Forelimb muscle (tissue), 1 donor: ENCODE data around the gene C1orf50. TPM values are rescaled to one million over a fixed set of nuclear protein-coding genes. Genes with fewer than 3 reads are reported as not detected.

Experiments
- DNase-seq: peaks from one replicate; pipeline ENCODE4 v3.0.0-alpha.2; 2013; ENCODE audit warnings: low read depth
- polyA plus RNA-seq: library from polyadenylated mRNA; unstranded; fragments of 120-200 nt; gene quantifications from one replicate; pipeline ENCODE4 v1.2.1, GENCODE V29; 2013; ENCODE audit not compliant: insufficient read length

C1orf50 gene
- polyA plus RNA-seq, 1 donor = 8.2 TPM

DNA sequence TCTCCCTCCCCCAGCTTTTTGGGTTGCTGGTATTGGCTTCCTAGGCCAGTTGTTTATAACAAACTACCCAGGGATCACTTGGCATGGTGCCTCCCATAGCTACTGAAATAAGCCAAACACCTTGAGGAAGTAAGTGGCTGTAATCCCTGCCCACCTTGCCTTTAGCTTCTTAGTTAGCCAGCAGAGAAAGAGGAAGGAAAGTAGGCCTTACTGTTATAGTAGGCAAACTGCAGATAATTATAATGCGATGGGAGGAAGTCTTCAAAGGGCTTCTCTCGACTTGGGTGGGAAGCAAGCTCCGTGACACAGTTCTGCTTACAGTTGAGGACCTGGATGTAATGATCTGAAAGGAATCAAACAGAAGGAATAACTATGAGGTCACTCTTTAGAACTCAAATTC lies 8.4 kb upstream of the C1orf50 start:
- DNase-seq = no peak

DNA sequence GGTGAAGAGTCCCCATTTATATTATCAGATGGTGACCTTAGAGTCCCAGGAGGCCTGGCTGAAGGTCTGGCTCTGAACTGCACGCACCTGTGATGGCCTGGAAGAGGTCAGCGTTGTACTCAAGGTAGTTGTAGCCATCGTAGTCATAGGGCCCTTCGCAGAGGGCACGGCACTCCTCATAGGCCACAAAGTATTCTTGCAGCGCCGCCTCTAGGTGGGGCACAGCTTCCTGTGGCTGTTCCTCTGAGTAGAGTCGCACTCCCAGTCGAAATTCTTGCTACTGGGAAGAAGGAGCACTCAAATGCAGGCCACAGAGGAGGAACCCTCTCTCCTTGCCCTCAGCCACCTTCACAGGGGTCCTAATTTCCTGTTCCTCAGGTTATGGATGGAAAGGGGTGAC lies 7.9 kb upstream of the C1orf50 start:
- no peak for DNase-seq

DNA sequence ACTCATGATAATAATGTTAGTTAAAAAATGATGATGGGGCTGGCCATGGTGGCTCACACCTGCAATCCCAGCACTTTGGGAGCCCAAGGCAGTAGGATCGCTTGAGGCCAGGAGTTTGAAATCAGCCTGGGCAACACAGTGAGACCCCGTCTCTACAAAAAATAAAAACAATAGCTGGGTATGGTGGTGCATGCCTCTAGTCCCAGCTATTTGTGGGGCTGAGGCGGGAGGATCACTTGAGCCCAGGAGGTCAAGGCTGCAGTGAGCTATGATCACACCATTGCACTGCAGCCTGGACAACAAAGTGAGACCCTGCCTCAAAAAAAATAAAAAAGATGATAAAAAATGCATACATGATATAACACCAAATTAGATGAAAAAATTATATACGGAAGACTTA lies 5.5 kb upstream of the C1orf50 start:
- no peak for DNase-seq

DNA sequence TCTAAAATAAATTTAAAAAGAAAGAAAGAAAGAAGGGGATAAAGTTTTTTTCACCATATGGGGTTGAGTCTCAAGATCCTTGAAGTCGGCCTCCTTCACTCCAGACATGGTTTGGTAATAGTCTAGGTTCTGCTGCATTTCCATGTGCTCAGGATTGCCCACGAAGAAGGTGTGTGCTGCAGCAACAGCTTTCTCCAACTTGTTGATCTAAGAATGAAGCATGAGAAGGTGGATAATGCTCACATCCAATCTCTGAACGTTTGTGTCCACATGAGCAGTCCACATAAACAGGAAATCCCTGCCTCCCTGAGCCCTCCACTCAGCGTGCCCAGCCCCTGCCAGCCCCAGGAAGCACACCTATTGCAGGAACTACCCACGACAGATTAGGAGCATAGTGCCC lies 4.8 kb upstream of the C1orf50 start:
- DNase-seq = no peak

DNA sequence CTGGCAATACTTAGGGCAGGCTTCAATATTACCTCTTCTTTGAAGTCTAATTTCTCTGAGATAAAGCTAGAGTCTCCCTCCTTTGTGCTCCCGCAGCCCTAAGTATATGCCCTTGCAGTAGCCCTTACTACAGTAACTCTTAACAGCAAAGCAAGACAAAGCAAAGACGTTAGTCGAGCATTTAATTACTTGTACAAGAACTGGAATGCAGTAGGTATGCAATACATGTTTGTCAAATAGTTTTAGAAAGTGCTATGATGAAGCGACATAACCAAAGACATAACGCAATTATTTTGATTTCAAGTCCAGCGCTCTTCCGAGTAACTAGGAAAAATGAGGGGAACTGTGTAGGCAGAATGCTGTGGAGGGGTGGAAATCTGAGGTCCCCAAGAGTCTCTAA lies 1.8 kb upstream of the C1orf50 start:
- DNase-seq = no peak

DNA sequence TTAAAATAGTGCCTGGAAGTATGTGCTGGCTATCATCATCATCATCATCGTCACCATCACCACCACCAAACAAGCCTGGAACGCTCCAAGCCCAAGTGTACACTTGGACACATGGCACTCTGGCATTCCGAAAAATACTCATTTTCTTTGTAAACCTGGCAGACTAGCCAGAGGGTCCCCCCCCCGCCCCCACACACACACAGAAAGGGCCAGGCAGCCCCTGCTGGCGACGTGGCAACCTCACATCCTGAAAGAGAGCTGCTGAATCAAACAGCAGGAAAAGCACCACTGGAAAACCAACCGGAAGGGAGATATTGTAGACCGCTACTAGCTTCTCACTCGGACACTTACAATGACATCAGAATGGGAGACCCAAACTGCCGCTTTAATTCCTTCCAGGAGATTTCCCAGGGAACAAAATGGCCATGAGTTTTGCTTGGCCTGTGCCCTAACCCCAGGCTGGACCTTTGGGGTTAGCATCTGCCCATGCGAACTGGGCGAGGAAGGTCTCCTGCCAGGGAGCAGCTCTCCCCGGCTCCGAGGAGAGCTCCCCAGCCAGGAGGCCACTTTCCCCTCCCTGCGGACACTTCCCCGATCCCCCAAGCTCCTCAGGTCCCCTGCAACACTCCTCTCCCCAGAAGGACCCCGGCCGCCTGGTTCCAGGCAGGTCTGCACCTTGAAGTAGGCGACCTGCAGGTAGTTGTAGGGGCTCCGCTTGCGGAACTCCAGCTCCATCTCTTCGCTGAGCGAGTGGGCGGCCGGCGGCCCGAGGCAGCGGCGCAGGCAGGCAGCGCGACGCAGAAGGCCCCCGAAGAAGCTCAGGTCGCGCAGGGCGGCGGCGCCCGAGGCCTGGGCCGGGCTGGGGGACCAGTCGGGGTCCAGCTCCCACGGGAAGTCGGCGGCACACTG lies 963 bp upstream of the C1orf50 start:
- DNase-seq = no peak

DNA sequence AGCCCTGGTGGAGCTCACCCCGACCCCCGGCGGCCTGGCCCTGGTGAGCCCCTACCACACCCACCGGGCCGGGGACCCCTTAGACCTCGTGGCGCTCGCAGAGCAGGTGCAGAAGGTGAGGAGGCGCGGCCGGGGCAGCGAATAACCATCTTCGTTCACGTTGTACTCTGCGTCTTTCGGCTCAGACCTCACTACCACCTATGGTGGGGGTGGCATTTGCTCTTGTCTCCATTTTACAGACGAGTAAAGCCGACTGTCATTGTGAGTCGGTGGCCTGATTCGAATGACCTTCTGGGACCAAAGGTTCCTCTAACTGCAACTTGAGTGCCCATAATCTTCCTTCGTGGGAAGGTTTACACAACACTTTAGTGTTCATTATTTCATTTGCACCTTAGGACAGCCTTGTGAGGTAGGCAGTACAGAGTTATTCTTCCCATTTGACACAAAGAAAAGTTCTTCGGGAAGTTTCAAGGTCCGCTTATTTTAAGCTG lies 506 bp downstream of the C1orf50 start:
- no peak for DNase-seq

DNA sequence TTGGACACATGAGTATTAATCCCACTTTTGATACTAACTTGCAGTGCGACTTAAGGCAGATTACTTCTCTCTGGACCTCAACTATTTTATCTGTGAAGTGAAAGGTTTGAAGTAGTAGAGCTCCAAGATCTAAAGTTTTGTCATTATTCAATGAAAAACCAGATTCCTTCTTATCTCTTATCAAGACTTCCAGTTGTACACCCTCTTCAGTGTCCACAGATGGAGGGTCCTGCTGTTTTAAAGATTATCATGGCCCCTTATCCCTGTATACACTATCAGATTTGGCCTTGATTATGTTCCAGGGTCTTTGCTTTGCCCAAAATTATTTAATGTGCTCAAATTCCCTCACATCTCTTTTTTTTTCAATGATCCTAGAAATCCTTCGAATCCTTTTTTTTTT lies 1.1 kb downstream of the C1orf50 start:
- no peak for DNase-seq

DNA sequence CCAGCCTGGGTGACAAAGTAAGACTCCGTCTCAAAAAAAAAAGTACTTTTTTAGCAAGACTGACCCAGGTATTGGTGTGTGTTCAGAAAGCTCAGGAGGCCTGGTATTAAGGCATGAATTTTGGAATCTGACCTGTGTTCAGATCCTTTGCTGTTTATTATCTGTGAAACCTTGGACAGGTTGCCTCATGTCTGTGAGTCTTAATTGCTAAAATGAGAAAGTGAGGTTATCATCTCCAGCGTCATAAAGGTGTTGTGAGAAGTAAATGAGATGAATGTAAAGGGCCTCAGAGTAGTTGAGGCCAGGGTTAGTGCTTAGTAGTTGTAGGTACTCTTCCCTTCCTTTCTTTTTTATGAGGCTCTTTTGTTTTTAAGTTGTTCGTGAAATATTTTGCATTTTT lies 2.8 kb downstream of the C1orf50 start:
- DNase-seq = no peak

DNA sequence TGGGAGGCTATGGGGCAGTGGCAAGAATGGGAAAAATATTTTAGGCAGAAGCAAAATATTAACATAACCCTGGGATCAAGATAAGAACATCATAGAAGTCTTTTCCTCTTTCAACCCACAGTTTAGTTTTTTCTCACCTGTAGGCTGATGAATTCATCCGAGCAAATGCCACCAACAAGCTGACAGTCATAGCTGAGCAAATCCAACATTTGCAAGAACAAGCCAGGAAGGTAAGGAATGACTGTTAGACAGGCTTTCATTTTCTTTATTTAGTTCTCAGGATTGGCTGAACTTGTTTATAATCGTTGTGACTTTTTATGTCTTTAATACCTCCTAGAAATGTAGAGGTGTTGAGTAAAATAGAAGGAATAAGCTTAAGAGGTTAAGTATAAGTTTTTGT lies 6.4 kb downstream of the C1orf50 start:
- DNase-seq = no peak

DNA sequence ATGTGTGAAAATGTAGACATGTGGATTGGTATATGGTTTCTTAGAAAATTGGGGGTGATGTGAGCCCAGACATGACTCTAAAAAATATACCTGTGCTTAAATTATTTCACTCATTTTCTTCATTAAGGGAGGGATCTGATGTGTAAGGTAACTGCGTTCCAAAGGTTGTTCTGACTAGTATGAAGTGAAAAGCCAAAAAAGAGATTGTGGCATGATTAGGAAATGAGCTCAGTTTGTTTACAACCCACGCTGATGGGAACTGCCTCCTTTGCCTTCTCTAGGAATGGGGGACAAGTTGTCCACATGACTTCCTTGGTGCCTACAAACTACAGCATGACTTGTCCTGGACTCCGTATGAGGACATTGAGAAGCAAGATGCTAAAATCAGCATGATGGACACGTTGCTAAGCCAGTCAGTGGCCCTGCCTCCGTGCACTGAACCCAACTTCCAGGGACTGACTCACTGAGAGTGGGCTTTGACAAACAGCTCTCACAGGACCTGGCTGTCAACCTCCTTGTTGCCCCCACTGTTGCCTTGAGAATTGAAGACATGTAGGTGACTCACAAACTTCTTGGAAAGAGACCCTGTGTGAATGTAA lies 8.0 kb downstream of the C1orf50 start:
- no peak for DNase-seq

DNA sequence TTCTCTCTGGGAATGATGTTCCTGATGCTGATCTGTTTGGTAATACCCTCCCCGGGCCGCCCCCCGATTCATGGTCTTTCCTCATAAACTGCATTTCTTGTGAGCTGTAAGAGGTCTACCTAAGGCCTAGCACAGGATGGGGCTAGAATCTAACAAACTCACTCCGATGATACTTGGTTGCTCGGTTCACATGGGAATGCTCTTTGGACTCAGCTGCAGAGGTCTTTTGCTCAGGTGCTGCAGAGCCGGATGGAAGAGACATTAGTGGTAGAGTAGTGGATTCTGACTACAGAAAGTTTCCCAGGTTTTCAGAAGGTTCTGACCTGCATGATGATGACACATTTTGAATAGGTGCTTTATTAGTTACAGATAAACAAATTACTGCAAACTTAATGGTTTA lies 9.5 kb downstream of the C1orf50 start:
- DNase-seq = no peak

DNA sequence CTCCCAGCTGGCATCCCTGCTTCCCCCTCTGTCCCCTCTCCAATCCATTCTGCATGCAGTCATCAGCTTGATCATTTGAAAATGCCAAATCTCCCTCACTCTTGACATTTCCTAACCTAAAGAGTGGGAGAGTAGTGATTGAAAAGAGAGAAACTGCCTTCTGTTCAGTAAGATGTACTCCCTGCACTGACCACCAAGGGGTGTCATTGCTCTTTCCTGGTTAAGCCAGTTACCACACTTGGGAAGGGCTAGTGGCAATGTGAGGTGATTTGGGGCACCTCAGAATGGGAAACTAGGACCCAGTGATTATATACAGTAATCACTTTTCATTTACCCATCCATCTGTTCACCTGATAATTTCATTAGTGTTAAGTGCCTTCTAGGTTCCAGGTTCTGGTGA lies 10.8 kb downstream of the C1orf50 start:
- no peak for DNase-seq

DNA sequence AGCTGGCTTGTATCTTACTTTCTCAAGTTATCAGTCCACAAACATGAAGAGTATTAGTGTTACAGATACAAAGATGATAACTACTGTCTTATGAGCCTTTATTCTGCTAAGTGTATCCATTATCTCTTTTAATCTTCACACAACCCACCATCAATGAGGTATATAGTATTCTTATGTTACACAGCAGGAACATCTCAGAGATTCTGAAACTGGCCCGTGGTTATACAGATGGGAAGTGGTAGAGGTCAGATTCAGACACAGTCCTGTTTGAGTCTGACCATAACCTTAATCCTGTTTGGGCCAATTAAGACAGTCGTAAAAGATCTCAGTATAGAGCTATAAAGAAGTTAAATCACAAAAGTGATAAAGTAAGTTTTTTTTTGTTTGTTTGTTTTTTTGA lies 12.7 kb downstream of the C1orf50 start:
- DNase-seq = no peak

DNA sequence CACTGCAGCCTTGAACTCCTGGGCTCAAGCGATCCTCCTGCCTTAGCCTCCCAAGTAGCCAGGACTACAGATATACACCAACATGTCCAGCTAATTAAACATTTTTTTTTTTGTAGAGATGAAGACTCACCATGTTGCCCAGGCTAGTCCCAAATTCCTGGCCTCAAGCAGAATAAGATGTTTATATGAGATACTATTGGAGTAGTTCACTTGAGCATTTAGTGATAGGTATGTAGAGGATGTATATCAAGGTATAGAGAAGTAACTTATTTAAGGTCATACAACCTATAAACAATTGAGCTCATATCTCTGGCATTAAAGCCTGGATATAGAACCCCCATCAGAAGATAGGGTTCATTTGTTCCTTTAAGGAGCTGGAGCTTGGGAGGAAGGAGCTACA lies 13.1 kb downstream of the C1orf50 start:
- no peak for DNase-seq

DNA sequence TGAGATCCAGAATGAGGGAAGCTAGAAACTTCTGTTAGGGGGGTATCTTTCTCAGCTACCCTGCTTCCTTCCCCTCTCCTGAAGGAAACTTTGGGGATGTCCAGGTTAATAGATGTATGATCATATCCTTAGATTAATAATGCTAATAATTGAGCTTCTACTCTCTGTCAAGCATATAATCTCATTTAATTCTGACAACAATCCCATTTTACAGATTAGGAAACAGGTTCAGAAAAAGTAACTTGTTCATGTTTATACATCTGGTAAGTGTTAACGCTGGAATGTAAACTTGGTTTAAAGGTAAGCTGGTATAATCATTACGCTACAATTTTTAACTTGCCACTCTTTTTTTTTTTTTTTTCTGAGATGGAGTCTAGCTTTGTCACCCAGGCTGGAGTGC lies 16.0 kb downstream of the C1orf50 start:
- DNase-seq = no peak

DNA sequence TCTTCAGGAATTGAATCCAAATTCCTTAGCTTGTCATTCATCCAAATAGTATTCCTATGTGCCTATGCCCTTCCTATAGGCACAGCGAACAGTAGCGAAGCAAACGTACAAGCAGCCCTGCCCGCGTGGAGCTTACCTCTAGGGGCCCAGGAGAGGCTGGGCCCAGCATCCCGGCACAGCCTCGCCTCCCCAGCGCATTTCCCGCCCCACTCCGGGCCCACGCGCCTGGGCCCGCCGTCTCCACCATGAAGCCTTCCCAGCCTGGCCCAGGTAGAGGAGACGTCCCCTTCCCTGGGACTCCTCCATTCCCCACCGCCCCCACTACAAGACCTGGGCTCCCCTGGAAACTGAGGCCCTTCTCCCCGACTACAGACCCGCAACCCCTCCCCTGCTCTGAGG lies 17.5 kb downstream of the C1orf50 start:
- no peak for DNase-seq

DNA sequence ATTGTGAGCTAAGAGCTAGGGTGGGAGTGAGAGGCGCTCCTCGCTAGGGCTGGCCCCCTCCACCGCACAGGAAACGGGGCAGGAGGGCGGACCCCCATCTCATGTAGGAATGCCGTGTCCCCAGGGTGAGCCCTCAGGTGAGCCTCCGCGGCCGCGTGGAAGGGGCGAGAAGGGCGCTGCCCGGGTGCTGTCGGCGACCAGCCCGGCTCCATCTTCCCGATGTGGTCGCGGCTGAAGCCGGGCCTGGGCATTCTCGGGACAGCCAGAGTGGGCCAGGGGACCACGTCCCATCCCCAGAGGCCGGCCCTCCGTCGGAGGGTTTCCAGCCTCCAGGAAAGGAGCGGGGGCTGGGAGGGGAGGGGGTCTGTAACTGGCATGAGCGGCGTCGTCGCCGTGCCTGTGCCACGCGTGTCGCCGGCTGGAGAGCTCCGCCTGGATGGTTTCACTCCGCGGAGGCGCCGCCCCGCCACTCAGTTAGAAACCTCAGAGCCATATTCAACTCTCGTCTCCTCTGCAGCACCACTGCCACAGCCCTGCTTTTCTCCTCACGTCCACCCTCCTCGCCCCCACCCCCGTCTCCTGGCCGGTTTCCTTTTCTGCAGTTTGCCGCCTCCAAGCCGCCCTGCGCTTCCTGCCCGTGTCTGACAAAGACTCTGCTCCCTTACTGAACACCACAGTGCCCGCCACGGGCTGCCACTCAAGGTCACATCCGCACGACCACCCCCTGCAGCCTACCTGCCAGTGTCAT lies 18.1 kb downstream of the C1orf50 start, which contains the start of gene TMEM269:
TSS of gene TMEM269 (plus strand) at position 46 of the 748 bp plus-strand sequence. CDS start 4,903 bp downstream, outside the sequence.
- no peak for DNase-seq

DNA sequence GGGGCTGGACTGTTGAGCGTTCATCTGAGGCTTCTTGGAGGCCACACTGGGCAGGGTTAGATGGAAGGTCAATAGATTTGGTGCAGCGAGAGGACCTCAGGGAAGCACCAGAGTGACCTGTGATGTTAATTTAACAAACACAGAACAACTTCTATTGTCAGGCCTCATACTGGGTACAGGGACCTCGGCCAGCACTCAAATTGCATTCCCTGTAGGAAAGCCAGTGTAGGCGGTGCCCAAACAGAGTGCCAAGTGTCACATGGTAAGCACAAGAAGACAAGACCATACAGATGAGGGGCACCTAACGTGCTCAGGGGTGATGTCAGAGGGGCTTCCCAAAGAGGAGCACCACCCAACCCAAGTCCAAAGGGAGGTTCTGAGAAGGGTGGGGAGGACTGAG lies 19.0 kb downstream of the C1orf50 start:
- no peak for DNase-seq

DNA sequence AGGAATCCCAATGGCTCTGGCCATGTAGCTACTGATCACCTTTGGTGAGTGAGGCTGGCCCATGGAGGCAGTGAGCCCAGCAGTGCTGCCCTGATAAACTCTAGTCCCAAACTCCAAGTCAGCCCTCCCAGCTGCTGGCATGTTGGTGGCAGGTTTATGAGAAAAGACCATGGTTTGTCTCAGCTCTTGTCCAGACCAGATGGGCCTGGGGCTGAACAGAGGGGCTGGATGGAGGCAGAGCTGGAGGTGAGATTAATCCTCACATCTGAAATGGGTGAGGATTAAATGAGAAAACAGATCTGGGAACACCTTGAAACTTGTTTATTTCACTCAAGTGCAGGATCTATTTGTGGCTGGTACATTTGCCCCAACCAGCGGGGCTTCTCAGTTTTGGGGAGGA lies 21.0 kb downstream of the C1orf50 start:
- no peak for DNase-seq

DNA sequence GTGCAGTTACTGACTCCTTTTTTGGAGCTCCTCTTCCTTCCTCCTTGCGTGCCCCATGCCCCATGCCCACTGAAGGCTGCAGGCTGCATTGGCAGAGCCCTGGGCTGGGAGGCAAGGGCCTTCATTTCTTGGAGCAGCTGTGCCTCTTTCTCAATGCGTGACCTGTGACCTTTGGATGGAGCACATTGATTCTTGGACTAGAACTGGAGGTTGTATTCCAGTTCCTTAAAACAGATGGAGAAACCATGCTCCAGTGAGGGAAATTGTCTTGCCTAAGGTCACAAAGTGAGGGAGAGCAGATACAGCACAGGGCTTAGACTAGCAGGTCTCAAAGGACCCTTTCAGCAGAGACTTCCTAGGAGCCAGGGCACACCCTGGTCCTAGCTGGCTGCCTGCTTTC lies 26.8 kb downstream of the C1orf50 start:
- DNase-seq = no peak

DNA sequence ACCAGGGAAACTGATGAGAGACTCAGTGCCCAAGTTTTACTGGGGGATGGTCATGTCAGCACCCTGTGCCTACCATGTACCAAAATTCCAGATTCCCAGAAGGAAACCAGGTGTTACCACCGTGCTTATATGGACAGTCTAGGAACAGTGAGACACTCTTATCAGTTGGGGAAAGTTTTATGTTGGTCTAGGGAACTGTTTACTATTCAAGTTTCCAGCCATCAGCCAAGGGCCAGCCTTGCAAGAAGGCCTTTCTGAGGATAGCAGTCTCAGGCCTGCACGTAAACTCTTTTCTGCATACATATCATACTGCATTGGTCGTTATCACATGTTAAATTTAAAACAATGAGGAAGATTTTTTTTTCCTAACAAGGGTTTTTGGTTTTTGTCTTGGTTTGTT lies 30.4 kb downstream of the C1orf50 start:
- DNase-seq = no peak

DNA sequence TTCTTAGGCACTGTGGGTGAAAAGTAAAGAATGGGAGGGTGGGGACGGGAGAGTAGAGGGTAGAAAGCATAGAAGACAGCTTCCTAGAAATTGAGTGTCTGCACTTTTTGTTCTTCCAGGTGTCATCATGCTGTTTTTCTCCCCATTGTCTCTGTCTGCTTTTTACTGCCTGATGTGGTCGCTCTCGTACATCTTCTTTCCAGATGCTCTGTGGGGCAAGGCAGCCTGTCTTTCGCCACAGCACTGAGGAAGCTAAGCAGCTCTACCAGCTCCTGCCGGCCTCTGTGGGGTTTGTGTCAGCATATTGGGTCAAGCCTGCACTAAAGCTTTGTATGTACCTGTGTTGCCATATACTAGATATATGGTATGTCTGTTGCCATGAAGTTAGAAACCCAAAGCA lies 30.9 kb downstream of the C1orf50 start:
- DNase-seq = no peak
